ENCODE results near the gene TRPM3. TPM values are rescaled to one million over a fixed set of nuclear protein-coding genes. Genes with fewer than 3 reads are reported as not detected.
A peak's percentile ranks its signal among the peaks of the same experiment; 100 is the strongest.

Gene TRPM3
- total RNA-seq, 1 experiment from 2014 or later, result not detected

DNA sequence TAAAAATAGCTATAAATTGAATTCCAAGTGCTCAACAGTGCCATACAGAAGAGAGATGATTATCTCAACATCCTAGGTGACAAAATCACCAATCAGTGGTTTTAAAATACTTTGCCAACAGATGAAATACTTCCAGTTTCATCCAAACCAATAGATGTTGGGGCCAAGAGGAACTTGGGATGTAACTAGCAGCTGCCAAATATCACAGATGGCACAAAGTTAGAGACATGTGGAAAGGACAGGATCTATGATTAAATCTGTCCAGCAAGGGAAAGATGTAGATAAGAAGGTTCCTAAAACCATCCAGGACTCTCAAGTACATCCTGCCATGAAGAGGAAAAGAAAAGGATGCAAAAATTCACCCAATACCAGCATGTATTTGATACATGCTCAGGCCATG lies 23.8 kb downstream of the TRPM3 start:
- no peaks in the 10 kb centered on the region for H3K4me1 Mint-ChIP-seq (ENCODE audit: low read depth, unreplicated experiment)
- no peak for DNase-seq
- Histone ChIP-seq H3K27me3 (replicated peaks; ENCODE audit: control insufficient read depth, insufficient read depth, low read length) (no peaks in the 10 kb centered on the region), H3K4me3 (ENCODE audit: low read depth, low read length) (no peak overlapping the region), H3K9me3 (no peaks in the 10 kb centered on the region), H3K4me1 (no peaks in the 10 kb centered on the region), H3K36me3 (ENCODE audit: control insufficient read depth, insufficient read depth, low read length) (no peaks in the 10 kb centered on the region)
- H3K27me3 Mint-ChIP-seq (ENCODE audit: insufficient read depth, unreplicated experiment), result no peaks in the 10 kb centered on the region
- TF ChIP-seq, protein P1, sequence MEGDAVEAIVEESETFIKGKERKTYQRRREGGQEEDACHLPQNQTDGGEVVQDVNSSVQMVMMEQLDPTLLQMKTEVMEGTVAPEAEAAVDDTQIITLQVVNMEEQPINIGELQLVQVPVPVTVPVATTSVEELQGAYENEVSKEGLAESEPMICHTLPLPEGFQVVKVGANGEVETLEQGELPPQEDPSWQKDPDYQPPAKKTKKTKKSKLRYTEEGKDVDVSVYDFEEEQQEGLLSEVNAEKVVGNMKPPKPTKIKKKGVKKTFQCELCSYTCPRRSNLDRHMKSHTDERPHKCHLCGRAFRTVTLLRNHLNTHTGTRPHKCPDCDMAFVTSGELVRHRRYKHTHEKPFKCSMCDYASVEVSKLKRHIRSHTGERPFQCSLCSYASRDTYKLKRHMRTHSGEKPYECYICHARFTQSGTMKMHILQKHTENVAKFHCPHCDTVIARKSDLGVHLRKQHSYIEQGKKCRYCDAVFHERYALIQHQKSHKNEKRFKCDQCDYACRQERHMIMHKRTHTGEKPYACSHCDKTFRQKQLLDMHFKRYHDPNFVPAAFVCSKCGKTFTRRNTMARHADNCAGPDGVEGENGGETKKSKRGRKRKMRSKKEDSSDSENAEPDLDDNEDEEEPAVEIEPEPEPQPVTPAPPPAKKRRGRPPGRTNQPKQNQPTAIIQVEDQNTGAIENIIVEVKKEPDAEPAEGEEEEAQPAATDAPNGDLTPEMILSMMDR (IDR thresholded peaks at IDR 0.05; ENCODE audit: insufficient read depth in 1 of 2, low read depth in 1 of 2, low read length in 1 of 2, severe bottlenecking in 1 of 2, unreplicated experiment in 1 of 2), result no peak
- no peaks in the 10 kb centered on the region for H3K36me3 Mint-ChIP-seq (ENCODE audit: insufficient read depth, unreplicated experiment)
- no peak overlapping the region for H3K27ac Mint-ChIP-seq (ENCODE audit: unreplicated experiment)
- BruUV-seq (replicated peaks), result no TSS peak
- no peaks in the 10 kb centered on the region for H3K9me3 Mint-ChIP-seq (ENCODE audit: unreplicated experiment)
- no peak overlapping the region for H3K4me3 Mint-ChIP-seq (ENCODE audit: unreplicated experiment)
- intact Hi-C loops (cut with micrococcal nuclease; ENCODE audit: unreplicated experiment), result no loop called here
- ChIA-PET POLR2A (no interaction called here), CTCF (no interaction called here)

DNA sequence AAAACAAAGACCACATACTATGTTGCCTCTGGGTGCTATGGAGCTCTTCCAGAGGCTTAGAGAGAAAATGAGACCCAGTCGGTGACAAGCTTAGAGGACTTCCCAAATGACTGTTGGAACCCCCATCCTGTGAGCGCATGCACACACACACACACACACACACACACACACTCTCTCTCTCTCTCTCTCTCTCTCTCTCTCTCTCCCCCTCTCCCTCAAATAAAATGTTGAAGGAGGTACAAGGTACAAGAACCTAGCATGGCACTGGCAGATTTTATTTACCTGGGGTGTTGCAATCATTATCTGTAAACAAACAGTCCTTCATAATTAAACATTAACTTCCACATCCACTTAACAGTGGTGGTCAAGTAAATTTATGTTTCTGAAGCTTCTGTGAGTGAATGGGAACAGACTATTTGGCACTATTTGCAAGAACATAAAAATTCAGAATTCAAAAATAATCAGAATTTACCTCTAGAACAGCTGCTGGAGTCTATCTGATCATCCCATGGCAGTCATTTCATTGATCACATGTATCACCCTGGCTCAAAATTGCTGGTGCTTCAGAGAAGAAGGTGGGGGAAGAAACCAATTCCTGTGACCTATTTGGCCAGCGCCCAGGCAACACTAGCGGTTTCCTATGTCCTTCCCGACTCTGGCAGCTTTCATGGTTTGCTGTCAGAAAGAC lies 24.9 kb downstream of the TRPM3 start:
- Histone ChIP-seq H3K9me3 (no peaks in the 10 kb centered on the region), H3K4me1 (no peaks in the 10 kb centered on the region), H3K27me3 (replicated peaks; ENCODE audit: control insufficient read depth, insufficient read depth, low read length) (no peaks in the 10 kb centered on the region), H3K36me3 (ENCODE audit: control insufficient read depth, insufficient read depth, low read length) (no peaks in the 10 kb centered on the region), H3K4me3 (ENCODE audit: low read depth, low read length) (no peak overlapping the region)
- POLR2A ChIA-PET, result no interaction called here
- TF ChIP-seq, protein P1 (IDR thresholded peaks at IDR 0.05; ENCODE audit: insufficient read depth in 1 of 2, low read depth in 1 of 2, low read length in 1 of 2, severe bottlenecking in 1 of 2, unreplicated experiment in 1 of 2), result no peak
- BruUV-seq (replicated peaks), result no TSS peak
- no peak overlapping the region for H3K4me3 Mint-ChIP-seq (ENCODE audit: unreplicated experiment)
- no peaks in the 10 kb centered on the region for H3K36me3 Mint-ChIP-seq (ENCODE audit: insufficient read depth, unreplicated experiment)
- CTCF ChIA-PET, result no interaction called here
- intact Hi-C loops (cut with micrococcal nuclease; ENCODE audit: unreplicated experiment), result no loop called here
- DNase-seq, result peak in 1 of 2 experiments; percentile 1
- H3K27ac Mint-ChIP-seq (ENCODE audit: unreplicated experiment), result no peak overlapping the region
- no peaks in the 10 kb centered on the region for H3K9me3 Mint-ChIP-seq (ENCODE audit: unreplicated experiment)
- no peaks in the 10 kb centered on the region for H3K27me3 Mint-ChIP-seq (ENCODE audit: insufficient read depth, unreplicated experiment)
- no peaks in the 10 kb centered on the region for H3K4me1 Mint-ChIP-seq (ENCODE audit: low read depth, unreplicated experiment)

DNA sequence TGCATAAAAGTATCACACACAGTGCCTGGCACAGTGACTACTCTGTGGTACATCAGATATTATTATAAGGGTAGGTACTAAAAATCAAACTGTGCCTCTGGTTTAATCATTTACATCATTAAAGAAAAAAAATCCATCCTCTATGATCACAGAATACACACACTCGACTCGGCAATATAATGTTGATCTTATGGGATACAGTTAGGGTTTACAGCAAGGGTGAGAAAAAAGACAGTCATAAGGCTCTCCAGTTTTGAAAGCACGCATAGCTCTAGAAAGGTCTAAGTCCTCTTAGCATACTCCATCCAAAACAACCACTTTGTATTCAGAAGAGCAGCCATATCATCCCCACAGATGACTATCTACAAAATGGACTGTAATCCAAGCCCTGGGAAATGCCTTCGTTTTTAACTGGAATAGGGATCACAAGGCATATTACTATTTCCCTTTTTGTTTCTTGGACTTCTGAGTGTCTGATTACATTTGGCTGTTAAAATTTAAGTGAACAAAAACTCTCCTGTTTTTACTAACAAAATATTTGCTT lies 26.6 kb downstream of the TRPM3 start:
- Histone ChIP-seq H3K9me3 (no peaks in the 10 kb centered on the region), H3K36me3 (ENCODE audit: control insufficient read depth, insufficient read depth, low read length) (no peaks in the 10 kb centered on the region), H3K27me3 (replicated peaks; ENCODE audit: control insufficient read depth, insufficient read depth, low read length) (no peaks in the 10 kb centered on the region), H3K4me3 (ENCODE audit: low read depth, low read length) (no peak overlapping the region), H3K4me1 (no peaks in the 10 kb centered on the region)
- POLR2A ChIA-PET, result no interaction called here
- TF ChIP-seq, protein P1 (IDR thresholded peaks at IDR 0.05; ENCODE audit: insufficient read depth in 1 of 2, low read depth in 1 of 2, low read length in 1 of 2, severe bottlenecking in 1 of 2, unreplicated experiment in 1 of 2), result no peak
- no peaks in the 10 kb centered on the region for H3K27me3 Mint-ChIP-seq (ENCODE audit: insufficient read depth, unreplicated experiment)
- CTCF ChIA-PET, result no interaction called here
- H3K4me3 Mint-ChIP-seq (ENCODE audit: unreplicated experiment), result no peak overlapping the region
- H3K36me3 Mint-ChIP-seq (ENCODE audit: insufficient read depth, unreplicated experiment), result no peaks in the 10 kb centered on the region
- H3K4me1 Mint-ChIP-seq (ENCODE audit: low read depth, unreplicated experiment), result no peaks in the 10 kb centered on the region
- H3K27ac Mint-ChIP-seq (ENCODE audit: unreplicated experiment), result no peak overlapping the region
- intact Hi-C loops (cut with micrococcal nuclease; ENCODE audit: unreplicated experiment), result no loop called here
- no TSS peak for BruUV-seq (replicated peaks)
- H3K9me3 Mint-ChIP-seq (ENCODE audit: unreplicated experiment), result no peaks in the 10 kb centered on the region
- no peak for DNase-seq
